Progenitor cell of endocrine pancreas (in vitro differentiated cells): ENCODE results near the gene PRR20D. TPM values are rescaled to one million over a fixed set of nuclear protein-coding genes. Genes with fewer than 3 reads are reported as not detected.

Experiments
- DNase-seq: peaks from one replicate; pipeline ENCODE4 v3.0.0; 2021; ENCODE audit warnings: low spot score; ENCODE audit not compliant: unreplicated experiment
- H3K27ac Mint-ChIP-seq: 2 replicates; pipeline ENCODE4 v1.8.0; 2021; ENCODE audit warnings: mild to moderate bottlenecking, moderate library complexity, mixed read lengths
- H3K27me3 Mint-ChIP-seq: 2 replicates; pipeline ENCODE4 v1.8.0; 2021; ENCODE audit warnings: mixed read lengths
- H3K36me3 Mint-ChIP-seq: 2 replicates; pipeline ENCODE4 v1.8.0; 2022; ENCODE audit warnings: mixed read lengths; ENCODE audit not compliant: insufficient read depth
- H3K4me1 Mint-ChIP-seq: 2 replicates; pipeline ENCODE4 v1.8.0; 2021; ENCODE audit warnings: low read depth, mixed read lengths
- H3K4me3 Mint-ChIP-seq: 2 replicates; pipeline ENCODE4 v1.8.0; 2021; ENCODE audit warnings: low read depth, mild to moderate bottlenecking, moderate library complexity, mixed read lengths
- H3K9me3 Mint-ChIP-seq: 2 replicates; pipeline ENCODE4 v1.8.0; 2021; ENCODE audit warnings: low read depth, mixed read lengths
- CTCF ChIP-seq: fragments of 200-600 bp; sonication (generic); IDR thresholded peaks from one replicate; pipeline ENCODE4 v1.5.0; 2021; ENCODE audit warnings: antibody characterized with exemption, mild to moderate bottlenecking; ENCODE audit not compliant: unreplicated experiment
- total RNA-seq: library from RNA; stranded (reverse); gene quantifications from 2 replicates; pipeline ENCODE4 v1.2.1, GENCODE V29; 2021

The PRR20D gene
- total RNA-seq, 1 donor from 2014 or later = not detected

- no peak for TF ChIP-seq CTCF
- H3K36me3 Mint-ChIP-seq = no peaks in the 10 kb centered on the region
- H3K27me3 Mint-ChIP-seq = no peaks in the 10 kb centered on the region
- no peak overlapping the region for H3K4me3 Mint-ChIP-seq
- H3K27ac Mint-ChIP-seq = no peak overlapping the region
- no peak for DNase-seq
- H3K9me3 Mint-ChIP-seq = no peaks in the 10 kb centered on the region
- H3K4me1 Mint-ChIP-seq = no peaks in the 10 kb centered on the region
Measured at GRCh38 chr13:57212989-57213388, 52.6 kb downstream of the PRR20D start.

Other genes with a start within 250 kb of the PRR20D start
- not detected in 2 replicates for gene PRR20A, start 19.7 kb upstream of the PRR20D start, total RNA-seq
- gene PRR20B, start 13.1 kb upstream of the PRR20D start, total RNA-seq = not detected in 2 replicates
- not detected in 2 replicates for gene PRR20C, start 6.6 kb upstream of the PRR20D start, total RNA-seq
- not detected in 2 replicates for gene PRR20E, start 6.6 kb downstream of the PRR20D start, total RNA-seq